Stimulated activated naive B cell treated with anti-CD40 and anti-IgM and Interleukin-4, amounts not matched to agents 10 μg/mL and 1 μg/mL and 100 μg/mL, for 72 hours (primary cell): ENCODE data around the gene ZNF221.
"Not testable (repeated sequence)": the region's sequence is repeated elsewhere in the genome, so short reads cannot be mapped to it uniquely, and the experiment has no call there.

Source experiments
- ATAC-seq, 2 donors: fragments of 150-1000 bp; cut with Tn5 transposase; replicated peaks; 2 replicates each; pipeline ENCODE4 v1.10.0; 2021; ENCODE audit warnings: moderate library complexity in 1 of 2
- DNase-seq: peaks from one replicate; pipeline ENCODE4 v3.0.0; 2021
- H3K27ac Mint-ChIP-seq: one replicate; pipeline ENCODE4 v1.8.0; 2022; ENCODE audit warnings: mild to moderate bottlenecking, mixed read lengths
- H3K27me3 Mint-ChIP-seq, 2 donors: one replicate each; pipeline ENCODE4 v1.8.0; 2022; ENCODE audit warnings: mixed read lengths in 2 of 2
- H3K36me3 Mint-ChIP-seq, 2 donors: one replicate each; pipeline ENCODE4 v1.8.0; 2022; ENCODE audit warnings: mixed read lengths in 2 of 2, mild to moderate bottlenecking in 1 of 2
- H3K4me1 Mint-ChIP-seq, 2 donors: one replicate each; pipeline ENCODE4 v1.8.0; 2022; ENCODE audit warnings: mixed read lengths in 2 of 2, mild to moderate bottlenecking in 1 of 2
- H3K4me3 Mint-ChIP-seq, 2 donors: one replicate each; pipeline ENCODE4 v1.8.0; 2022; ENCODE audit warnings: mild to moderate bottlenecking in 2 of 2, mixed read lengths in 2 of 2, moderate library complexity in 1 of 2
- H3K9me3 Mint-ChIP-seq, 2 donors: one replicate each; pipeline ENCODE4 v1.8.0; 2022; ENCODE audit warnings: mixed read lengths in 2 of 2, mild to moderate bottlenecking in 1 of 2

The ZNF221 gene

GRCh38 chr19:43936188-43936587 lies 14.8 kb upstream of the ZNF221 start:
- H3K4me1 Mint-ChIP-seq, result peaks cover 6 to 10% of the 10 kb centered on the region in 2 donors
- H3K27ac Mint-ChIP-seq, result no peak overlapping the region
- peaks cover 12 to 20% of the 10 kb centered on the region in 2 donors for H3K36me3 Mint-ChIP-seq
- ATAC-seq (no peak), DNase-seq (no peak)
- no peak overlapping the region for H3K4me3 Mint-ChIP-seq
- H3K27me3 Mint-ChIP-seq, result peaks cover 1 to 10% of the 10 kb centered on the region in 2 donors
- peaks cover 4 to 6% of the 10 kb centered on the region in 2 donors for H3K9me3 Mint-ChIP-seq

GRCh38 chr19:43939557-43940260 lies 11.3 kb upstream of the ZNF221 start:
- DNase-seq (no peak), ATAC-seq (no peak)
- Mint-ChIP-seq H3K36me3 (peaks cover 0 to 3% of the 10 kb centered on the region in 2 donors), H3K9me3 (peaks cover 4 to 12% of the 10 kb centered on the region in 2 donors), H3K4me1 (peaks cover 0 to 4% of the 10 kb centered on the region in 2 donors), H3K4me3 (no peak overlapping the region), H3K27ac (no peak overlapping the region), H3K27me3 (peaks cover 15 to 34% of the 10 kb centered on the region in 2 donors)

GRCh38 chr19:43940719-43941118 lies 10.3 kb upstream of the ZNF221 start:
- Mint-ChIP-seq H3K9me3 (peaks cover 4 to 12% of the 10 kb centered on the region in 2 donors), H3K27ac (no peak overlapping the region), H3K4me1 (no peaks in the 10 kb centered on the region), H3K36me3 (peaks cover 0 to 3% of the 10 kb centered on the region in 2 donors), H3K4me3 (no peak overlapping the region), H3K27me3 (peaks cover 21 to 41% of the 10 kb centered on the region in 2 donors)
- no peak for DNase-seq
- no peak for ATAC-seq

- Mint-ChIP-seq H3K4me1 (no peaks in the 10 kb centered on the region), H3K4me3 (no peak overlapping the region), H3K27ac (no peak overlapping the region), H3K9me3 (peaks cover 8 to 16% of the 10 kb centered on the region in 2 donors), H3K27me3 (peaks cover 26 to 46% of the 10 kb centered on the region in 2 donors), H3K36me3 (peaks cover 3 to 4% of the 10 kb centered on the region in 2 donors)
- ATAC-seq, result no peak
- DNase-seq, result no peak
Measured at GRCh38 chr19:43941209-43941608, 9.8 kb upstream of the ZNF221 start.

GRCh38 chr19:43947412-43947811 lies 3.6 kb upstream of the ZNF221 start:
- not testable (repeated sequence) for H3K4me3 Mint-ChIP-seq, DNase-seq, H3K27ac Mint-ChIP-seq, ATAC-seq, H3K4me1 Mint-ChIP-seq
- Mint-ChIP-seq H3K27me3 (peaks cover 49 to 57% of the 10 kb centered on the region in 2 donors), H3K9me3 (peaks cover 40 to 42% of the 10 kb centered on the region in 2 donors), H3K36me3 (peaks cover 15 to 31% of the 10 kb centered on the region in 2 donors)

- H3K27me3 Mint-ChIP-seq, result peaks cover 40 to 44% of the 10 kb centered on the region in 2 donors
- ATAC-seq, DNase-seq, H3K4me1 Mint-ChIP-seq, H3K4me3 Mint-ChIP-seq, H3K27ac Mint-ChIP-seq: not testable (repeated sequence)
- H3K9me3 Mint-ChIP-seq, result peaks cover 42% of the 10 kb centered on the region in 2 donors
- H3K36me3 Mint-ChIP-seq, result peaks cover 17 to 32% of the 10 kb centered on the region in 2 donors
Measured at GRCh38 chr19:43949803-43950202, 1.2 kb upstream of the ZNF221 start.

GRCh38 chr19:43956827-43957226 lies 5.8 kb downstream of the ZNF221 start:
- no peak overlapping the region for H3K4me3 Mint-ChIP-seq
- peaks cover 0 to 2% of the 10 kb centered on the region in 2 donors for H3K4me1 Mint-ChIP-seq
- H3K9me3 Mint-ChIP-seq, result peaks cover 18 to 26% of the 10 kb centered on the region in 2 donors
- ATAC-seq (peak; percentile 95 to 98), DNase-seq (peak; percentile 18)
- H3K27ac Mint-ChIP-seq, result no peak overlapping the region
- H3K27me3 Mint-ChIP-seq, result no peaks in the 10 kb centered on the region
- peaks cover 21 to 29% of the 10 kb centered on the region in 2 donors for H3K36me3 Mint-ChIP-seq

- Mint-ChIP-seq H3K36me3 (peaks cover 25 to 33% of the 10 kb centered on the region in 2 donors), H3K27ac (no peak overlapping the region), H3K4me3 (no peak overlapping the region), H3K27me3 (no peaks in the 10 kb centered on the region), H3K4me1 (no peaks in the 10 kb centered on the region), H3K9me3 (peaks cover 17 to 23% of the 10 kb centered on the region in 2 donors)
- ATAC-seq, result no peak
- DNase-seq, result no peak
Measured at GRCh38 chr19:43957891-43958290, 6.9 kb downstream of the ZNF221 start.

- ATAC-seq, result no peak
- H3K36me3 Mint-ChIP-seq, result peaks cover 36 to 47% of the 10 kb centered on the region in 2 donors
- H3K4me3 Mint-ChIP-seq, result no peak overlapping the region
Measured at GRCh38 chr19:43960411-43960810, 9.4 kb downstream of the ZNF221 start.

GRCh38 chr19:43966079-43966694 lies 15.2 kb downstream of the ZNF221 start:
- H3K36me3 Mint-ChIP-seq, result peaks cover 67 to 80% of the 10 kb centered on the region in 2 donors
- H3K4me3 Mint-ChIP-seq, result no peak overlapping the region
- no peaks in the 10 kb centered on the region for H3K4me1 Mint-ChIP-seq
- peaks cover 39 to 40% of the 10 kb centered on the region in 2 donors for H3K9me3 Mint-ChIP-seq
- no peak overlapping the region for H3K27ac Mint-ChIP-seq
- no peak for DNase-seq
- no peaks in the 10 kb centered on the region for H3K27me3 Mint-ChIP-seq
- ATAC-seq, result no peak

More at GRCh38 chr19:43960411-43960810, 9.4 kb downstream of the ZNF221 start:
- DNase-seq, result no peak
- H3K9me3 Mint-ChIP-seq, result peaks cover 28 to 29% of the 10 kb centered on the region in 2 donors
- H3K4me1 Mint-ChIP-seq, result no peaks in the 10 kb centered on the region
- no peak overlapping the region for H3K27ac Mint-ChIP-seq
- H3K27me3 Mint-ChIP-seq, result no peaks in the 10 kb centered on the region

GRCh38 chr19:43976732-43977131 lies 25.7 kb downstream of the ZNF221 start:
- Mint-ChIP-seq H3K27me3 (no peaks in the 10 kb centered on the region), H3K4me1 (no peaks in the 10 kb centered on the region), H3K9me3 (peaks cover 19 to 28% of the 10 kb centered on the region in 2 donors), H3K4me3 (no peak overlapping the region), H3K36me3 (peaks cover 6 to 16% of the 10 kb centered on the region in 2 donors), H3K27ac (no peak overlapping the region)
- ATAC-seq (no peak), DNase-seq (no peak)

- Mint-ChIP-seq H3K27me3 (no peaks in the 10 kb centered on the region), H3K4me1 (peaks cover 5 to 14% of the 10 kb centered on the region in 2 donors), H3K4me3 (peak overlapping the region; percentile 61 to 65), H3K27ac (no peak overlapping the region), H3K36me3 (peaks cover 1 to 5% of the 10 kb centered on the region in 2 donors), H3K9me3 (peaks cover 1 to 3% of the 10 kb centered on the region in 2 donors)
- ATAC-seq (peak in 1 of 2 donors; percentile 28), DNase-seq (no peak)
Measured at GRCh38 chr19:43983544-43983911, 32.5 kb downstream of the ZNF221 start.

- peaks cover 6 to 11% of the 10 kb centered on the region in 2 donors for H3K36me3 Mint-ChIP-seq
- H3K4me1 Mint-ChIP-seq, result peaks cover 5 to 14% of the 10 kb centered on the region in 2 donors
- peak within 1 kb of the TSS; percentile 92 to 96 for H3K4me3 Mint-ChIP-seq
- peak within 1 kb of the TSS; percentile 93 for H3K27ac Mint-ChIP-seq
- DNase-seq (peak; percentile 64), ATAC-seq (peak; percentile 93 to 96)
- no peaks in the 10 kb centered on the region for H3K27me3 Mint-ChIP-seq
- peaks cover 3 to 4% of the 10 kb centered on the region in 2 donors for H3K9me3 Mint-ChIP-seq
Measured at GRCh38 chr19:43983912-43984686, 33.1 kb downstream of the ZNF221 start, which contains the start of gene ZNF155. ZNF155 (plus strand) TSS chr19:43984188; CDS start chr19:43988544, 4,356 bp downstream.

- Mint-ChIP-seq H3K36me3 (peaks cover 12 to 17% of the 10 kb centered on the region in 2 donors), H3K27ac (peak overlapping the region; percentile 93), H3K9me3 (peaks cover 3 to 6% of the 10 kb centered on the region in 2 donors), H3K27me3 (no peaks in the 10 kb centered on the region), H3K4me3 (peak overlapping the region; percentile 92 to 96), H3K4me1 (peaks cover 5 to 14% of the 10 kb centered on the region in 2 donors)
- ATAC-seq, result peak; percentile 12 to 24
- no peak for DNase-seq
Measured at GRCh38 chr19:43984687-43985000, 33.6 kb downstream of the ZNF221 start.
